ENCODE measurements around the gene CERS4. TPM values are rescaled to one million over a fixed set of nuclear protein-coding genes. Genes with fewer than 3 reads are reported as not detected.

Gene CERS4
- total and polyA plus RNA-seq, 2 of the 8 experiments (the other 6 are each of a cell fraction or from before 2014, with no cell fraction given), result 88.2 to 179 TPM

DNA sequence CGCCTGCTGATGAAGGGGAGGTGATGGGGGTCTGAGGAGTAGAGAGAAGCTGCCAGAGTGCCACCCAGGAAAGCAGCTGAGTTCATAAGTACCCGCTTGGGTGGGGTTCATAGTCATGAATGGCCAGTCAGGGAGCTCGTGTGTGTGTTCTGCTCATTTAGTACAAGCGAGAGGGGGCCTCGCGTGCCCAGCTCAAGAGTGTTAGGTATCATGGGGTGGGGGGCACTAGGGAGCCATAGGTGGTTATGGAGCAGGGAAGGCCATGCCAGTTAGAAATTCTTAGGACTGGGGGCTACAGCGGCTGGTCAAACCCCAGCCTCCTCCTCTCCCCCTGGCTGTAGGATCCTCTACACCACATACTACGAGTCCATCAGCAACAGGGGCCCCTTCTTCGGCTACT is 52.2 kb downstream of the CERS4 start:
- no peak overlapping the region for H3K9ac ChIP-seq (replicated peaks in 1 of 4; ENCODE audit: extremely low read depth in 1 of 4, low read depth in 3 of 4, low read length in 3 of 4)
- no peak overlapping the region for H4K5ac ChIP-seq (ENCODE audit: insufficient read length, low read depth, low read length)
- no peak overlapping the region for H2BK12ac ChIP-seq (ENCODE audit: low read depth, low read length)
- H4K20me1 ChIP-seq (replicated peaks in 1 of 2; ENCODE audit: control insufficient read depth in 1 of 2, insufficient read depth in 2 of 2, low read length in 2 of 2), result peaks cover 1 to 2% of the 10 kb centered on the region in 2 experiments
- no peak for TF ChIP-seq CREB1 (IDR thresholded peaks at IDR 0.05)
- no peak for TF ChIP-seq RAD21 (IDR thresholded peaks at IDR 0.05 in 1 of 2, conservative IDR thresholded peaks at IDR 0.05 in 1 of 2; ENCODE audit: low read depth in 2 of 2, low read length in 2 of 2)
- TF ChIP-seq, protein P1, sequence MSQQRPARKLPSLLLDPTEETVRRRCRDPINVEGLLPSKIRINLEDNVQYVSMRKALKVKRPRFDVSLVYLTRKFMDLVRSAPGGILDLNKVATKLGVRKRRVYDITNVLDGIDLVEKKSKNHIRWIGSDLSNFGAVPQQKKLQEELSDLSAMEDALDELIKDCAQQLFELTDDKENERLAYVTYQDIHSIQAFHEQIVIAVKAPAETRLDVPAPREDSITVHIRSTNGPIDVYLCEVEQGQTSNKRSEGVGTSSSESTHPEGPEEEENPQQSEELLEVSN (IDR thresholded peaks at IDR 0.05), result no peak
- no peak for TF ChIP-seq RFX5 (IDR thresholded peaks at IDR 0.05; ENCODE audit: borderline replicate concordance, low read depth, low read length)
- TF ChIP-seq RNF2 (IDR thresholded peaks at IDR 0.05; ENCODE audit: borderline replicate concordance, low read depth, low read length, missing control alignments, poor library complexity, severe bottlenecking), result no peak
- TF ChIP-seq, protein P2, sequence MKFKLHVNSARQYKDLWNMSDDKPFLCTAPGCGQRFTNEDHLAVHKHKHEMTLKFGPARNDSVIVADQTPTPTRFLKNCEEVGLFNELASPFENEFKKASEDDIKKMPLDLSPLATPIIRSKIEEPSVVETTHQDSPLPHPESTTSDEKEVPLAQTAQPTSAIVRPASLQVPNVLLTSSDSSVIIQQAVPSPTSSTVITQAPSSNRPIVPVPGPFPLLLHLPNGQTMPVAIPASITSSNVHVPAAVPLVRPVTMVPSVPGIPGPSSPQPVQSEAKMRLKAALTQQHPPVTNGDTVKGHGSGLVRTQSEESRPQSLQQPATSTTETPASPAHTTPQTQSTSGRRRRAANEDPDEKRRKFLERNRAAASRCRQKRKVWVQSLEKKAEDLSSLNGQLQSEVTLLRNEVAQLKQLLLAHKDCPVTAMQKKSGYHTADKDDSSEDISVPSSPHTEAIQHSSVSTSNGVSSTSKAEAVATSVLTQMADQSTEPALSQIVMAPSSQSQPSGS (IDR thresholded peaks at IDR 0.05; ENCODE audit: low read length), result no peak
- peak; percentile 91 for TF ChIP-seq KDM1A (IDR thresholded peaks at IDR 0.05; ENCODE audit: borderline replicate concordance, low read length)
- peak in 1 of 2 experiments; percentile 18; a peak in 1 of 3 replicates for TF ChIP-seq POLR2A (IDR thresholded peaks at IDR 0.05; ENCODE audit: control extremely low read depth in 1 of 2, low read depth in 2 of 2, low read length in 2 of 2)
- TF ChIP-seq SIN3A (conservative IDR thresholded peaks at IDR 0.05 in 1 of 2, IDR thresholded peaks at IDR 0.05 in 1 of 2; ENCODE audit: low read depth in 1 of 2, low read length in 2 of 2), result no peak
- TF ChIP-seq POLR2AphosphoS5 (IDR thresholded peaks at IDR 0.05; ENCODE audit: low read depth, low read length), result no peak
- CTCF ChIA-PET (ENCODE audit: partially characterized antibody), result interaction anchor here (2.3 kb wide), 1 partner anchor 103 kb away, joined by 10 read pairs; no protein-coding TSS in a partner anchor
- no peaks in the 10 kb centered on the region for H3K79me2 ChIP-seq (ENCODE audit: control insufficient read depth in 1 of 2, insufficient read depth in 2 of 2, low read length in 2 of 2)
- H2BK5ac ChIP-seq (ENCODE audit: low read depth, low read length), result no peak overlapping the region
- no peak overlapping the region for H3K23ac ChIP-seq (ENCODE audit: insufficient read length)
- no peak for FAIRE-seq
- no peak overlapping the region for H3K4ac ChIP-seq (replicated peaks; ENCODE audit: insufficient read length, low read depth, low read length)
- no peaks in the 10 kb centered on the region for H3K9me3 ChIP-seq (ENCODE audit: insufficient read depth in 2 of 2, low read depth in 1 of 2, low read length in 1 of 2)
- 0 out of 4 replicates have a peak overlapping the region, but pooled peaks of 1 of the 2 experiments have one; percentile 24 for H3K4me2 ChIP-seq (ENCODE audit: insufficient read depth in 1 of 2, low read depth in 2 of 2, low read length in 2 of 2)
- H3K56ac ChIP-seq (replicated peaks; ENCODE audit: insufficient read length, low read depth, low read length), result no peak overlapping the region
- H2BK120ac ChIP-seq (replicated peaks; ENCODE audit: low read depth, low read length), result no peak overlapping the region
- no peaks in the 10 kb centered on the region for H3K79me1 ChIP-seq (ENCODE audit: low read depth, low read length)
- H3K36me3 ChIP-seq (ENCODE audit: control insufficient read depth in 2 of 4, insufficient read depth in 4 of 4, low read length in 3 of 4), result peaks cover 4 to 26% (median 18%) of the 10 kb centered on the region in 4 experiments; a peak in 7 of 8 replicates
- WGBS, 2 experiments (ENCODE audit: extremely low coverage in 1 of 2, insufficient coverage in 1 of 2, insufficient read length in 1 of 2, insufficient replicate concordance in 2 of 2, low coverage in 1 of 2, low lambda C conversion rate in 2 of 2, missing lambda C conversion rate in 1 of 2), result 92% methylated on average over 9 of the region's 9 CpGs; no CpG with 5 or more reads in 1 of the 2 experiments
- no peak overlapping the region for H4K8ac ChIP-seq (ENCODE audit: extremely low read depth, insufficient read depth, low read length)
- H2AFZ ChIP-seq (ENCODE audit: low read length), result no peak overlapping the region
- H2AK5ac ChIP-seq (ENCODE audit: low read depth, low read length), result no peak overlapping the region
- H2BK15ac ChIP-seq (ENCODE audit: low read length), result no peak overlapping the region
- no peak overlapping the region for H3K4me3 ChIP-seq (ENCODE audit: extremely low read depth in 1 of 4, insufficient read depth in 2 of 4, low read depth in 3 of 4, low read length in 4 of 4)
- H3K23me2 ChIP-seq (ENCODE audit: low read depth, low read length), result no peaks in the 10 kb centered on the region
- H3K18ac ChIP-seq (ENCODE audit: extremely low read depth, low read length), result no peak overlapping the region; the same call in 1 of the 2 replicates
- H3K14ac ChIP-seq (ENCODE audit: insufficient read length), result no peak overlapping the region
- H3K4me1 ChIP-seq (replicated peaks in 1 of 4; ENCODE audit: control insufficient read depth in 3 of 4, insufficient read depth in 4 of 4, low read length in 3 of 4), result peaks cover 0 to 4% (median 0%) of the 10 kb centered on the region in 4 experiments; a peak in 3 of 7 replicates
- H4K91ac ChIP-seq (replicated peaks; ENCODE audit: insufficient read length, low read length), result no peak overlapping the region
- no peak overlapping the region for H2BK20ac ChIP-seq (ENCODE audit: low read length)
- DNase-seq (ENCODE audit: low read depth in 1 of 2, low spot score in 2 of 2), result no peak
- H3K27ac ChIP-seq (ENCODE audit: low read depth, low read length), result no peak overlapping the region
- no peaks in the 10 kb centered on the region for H3K27me3 ChIP-seq (replicated peaks in 1 of 4; ENCODE audit: control insufficient read depth in 3 of 4, extremely low read depth in 1 of 4, insufficient read depth in 3 of 4, low read length in 3 of 4)
- POLR2A ChIA-PET (ENCODE audit: partially characterized antibody), result interaction anchor here (0.6 to 1.6 kb wide), 5 partner anchors 9 to 253 kb away, joined by 3 to 6 read pairs (median 3); partner anchors contain the start of genes ANGPTL4, NDUFA7, RPS28 and ZNF414
